Ovary (tissue), 3 donors: ENCODE measurements around the gene ARL5B.

Experiments
- CTCF ChIP-seq, 3 donors: fragments of 450-650 bp in 2 of 3; fragments of 200-600 bp in 1 of 3; IDR thresholded peaks; one replicate each; pipeline versions ENCODE4 v1.5.1 to v1.8.0; 2016 to 2022; ENCODE audit warnings: antibody characterized with exemption in 3 of 3, mild to moderate bottlenecking in 1 of 3
- EP300 ChIP-seq: sonication (generic); formaldehyde crosslinking; IDR thresholded peaks from one replicate; pipeline ENCODE4 v1.6.1; 2017; ENCODE audit warnings: antibody characterized with exemption
- POLR2A ChIP-seq: fragments of 450-650 bp; IDR thresholded peaks from one replicate; pipeline ENCODE4 v1.6.1; 2017; ENCODE audit warnings: antibody characterized with exemption, mild to moderate bottlenecking, moderate library complexity
- donor health status: DM: no; HTN: no; CAD: no.

- no peak for TF ChIP-seq CTCF (IDR thresholded peaks at IDR 0.05)
- TF ChIP-seq POLR2A = no peak
- TF ChIP-seq EP300 = no peak
Measured at GRCh38 chr10:18699849-18700840, 40.9 kb downstream of the ARL5B start.
